ENCODE results near the gene LMCD1.

GRCh38 chr3:8499181-8499611 is 2.4 kb upstream of the LMCD1 start:
- TF ChIP-seq CTCF (IDR thresholded peaks at IDR 0.05) = no peak
- no peak for TF ChIP-seq EZH2 (IDR thresholded peaks at IDR 0.05; ENCODE audit: borderline replicate concordance, insufficient read depth, low read depth, low read length, poor library complexity, severe bottlenecking)
